K562 treated with DMSO at 1 percent for 12 hours (cell line): ENCODE data around the gene HSCB. TPM values are rescaled to one million over a fixed set of nuclear protein-coding genes. Genes with fewer than 3 reads are reported as not detected.

Experiments used
- total RNA-seq: library from RNA; unstranded; fragments of 300-600 nt; gene quantifications from 2 replicates; pipeline ENCODE4 v1.2.3, GENCODE V29; 2022; ENCODE audit not compliant: insufficient read depth

HSCB gene, protein sequence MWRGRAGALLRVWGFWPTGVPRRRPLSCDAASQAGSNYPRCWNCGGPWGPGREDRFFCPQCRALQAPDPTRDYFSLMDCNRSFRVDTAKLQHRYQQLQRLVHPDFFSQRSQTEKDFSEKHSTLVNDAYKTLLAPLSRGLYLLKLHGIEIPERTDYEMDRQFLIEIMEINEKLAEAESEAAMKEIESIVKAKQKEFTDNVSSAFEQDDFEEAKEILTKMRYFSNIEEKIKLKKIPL
- total RNA-seq: 8.2 and 12.1 TPM in 2 replicates

DNA sequence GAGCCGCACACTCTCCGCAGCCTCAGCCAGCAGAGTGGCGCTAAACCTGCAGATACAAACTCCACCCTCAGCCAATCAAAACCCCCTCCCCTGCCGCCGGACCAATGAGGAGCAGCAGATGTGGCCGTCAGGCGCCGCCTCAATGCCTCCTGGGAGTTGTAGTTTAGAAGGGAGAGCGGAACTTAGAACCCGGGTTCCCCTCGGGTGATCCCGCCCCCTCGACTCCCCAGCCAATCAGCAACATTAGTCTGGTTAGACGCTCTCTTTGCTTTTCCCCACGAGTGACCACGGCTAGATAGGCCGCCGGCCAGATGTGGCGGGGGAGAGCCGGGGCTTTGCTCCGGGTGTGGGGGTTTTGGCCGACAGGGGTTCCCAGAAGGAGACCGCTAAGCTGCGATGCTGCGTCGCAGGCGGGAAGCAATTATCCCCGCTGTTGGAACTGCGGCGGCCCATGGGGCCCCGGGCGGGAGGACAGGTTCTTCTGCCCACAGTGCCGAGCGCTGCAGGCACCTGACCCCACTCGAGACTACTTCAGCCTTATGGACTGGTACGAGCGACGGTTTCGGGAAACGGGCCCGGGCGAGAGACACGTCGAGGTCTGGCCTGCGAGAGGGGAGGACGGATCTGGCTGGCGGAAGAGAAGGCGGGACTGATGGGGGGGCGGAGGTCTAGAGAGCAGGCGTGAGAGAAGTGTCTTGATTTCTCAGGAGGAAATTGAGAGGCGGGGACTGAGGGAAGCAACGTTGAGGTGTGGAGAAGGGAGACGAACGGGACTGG, at the start of gene HSCB, which contains the start of gene CHEK2:
Gene HSCB (plus strand): TSS at position 255 of the 777 bp plus-strand sequence. CDS start 57 bp downstream, at position 312.
Gene CHEK2 (minus strand): TSS at position 36 of the 777 bp plus-strand sequence. CDS start 7,099 bp downstream, outside the sequence.

DNA sequence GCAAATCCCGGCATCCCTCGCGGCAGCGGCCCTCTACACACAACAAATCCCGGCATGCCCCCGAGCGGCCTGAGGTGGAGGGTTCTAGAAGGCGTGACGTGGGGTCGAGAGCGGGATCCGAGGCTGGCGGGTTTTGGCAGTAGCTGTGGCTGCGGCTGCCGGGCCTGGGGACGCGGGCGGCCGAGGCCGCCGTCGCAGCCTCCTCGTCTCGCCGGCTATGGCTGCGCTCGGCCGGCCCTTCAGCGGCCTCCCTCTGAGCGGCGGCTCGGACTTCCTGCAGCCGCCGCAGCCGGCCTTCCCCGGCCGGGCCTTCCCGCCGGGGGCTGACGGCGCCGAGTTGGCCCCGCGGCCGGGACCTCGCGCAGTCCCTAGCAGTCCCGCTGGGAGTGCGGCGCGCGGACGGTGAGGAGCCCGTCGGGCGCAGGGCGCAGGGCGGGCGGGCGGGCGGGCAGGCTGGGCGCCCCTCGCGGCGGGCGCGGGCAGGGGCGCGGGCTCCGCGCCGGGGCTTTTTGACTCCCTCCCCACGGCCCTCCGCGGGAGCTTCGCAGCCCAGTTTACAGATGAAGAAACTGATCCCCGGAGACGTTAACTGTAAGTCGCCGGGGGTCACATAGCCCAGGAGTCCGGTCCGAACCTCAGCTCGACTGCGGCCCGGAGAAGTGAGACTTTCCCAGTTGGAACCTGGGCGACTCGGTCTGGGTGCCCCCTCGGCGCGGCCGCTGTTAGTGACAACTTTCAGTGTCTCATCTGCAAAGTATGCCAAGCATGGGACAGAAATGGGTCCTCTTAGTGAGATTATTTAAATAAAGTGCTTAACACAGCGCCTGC, 31.0 kb downstream of the HSCB start, which contains the start of gene CCDC117:
Gene CCDC117 (plus strand): TSS at position 63 of the 828 bp plus-strand sequence. CDS start 155 bp downstream, at position 218.

DNA sequence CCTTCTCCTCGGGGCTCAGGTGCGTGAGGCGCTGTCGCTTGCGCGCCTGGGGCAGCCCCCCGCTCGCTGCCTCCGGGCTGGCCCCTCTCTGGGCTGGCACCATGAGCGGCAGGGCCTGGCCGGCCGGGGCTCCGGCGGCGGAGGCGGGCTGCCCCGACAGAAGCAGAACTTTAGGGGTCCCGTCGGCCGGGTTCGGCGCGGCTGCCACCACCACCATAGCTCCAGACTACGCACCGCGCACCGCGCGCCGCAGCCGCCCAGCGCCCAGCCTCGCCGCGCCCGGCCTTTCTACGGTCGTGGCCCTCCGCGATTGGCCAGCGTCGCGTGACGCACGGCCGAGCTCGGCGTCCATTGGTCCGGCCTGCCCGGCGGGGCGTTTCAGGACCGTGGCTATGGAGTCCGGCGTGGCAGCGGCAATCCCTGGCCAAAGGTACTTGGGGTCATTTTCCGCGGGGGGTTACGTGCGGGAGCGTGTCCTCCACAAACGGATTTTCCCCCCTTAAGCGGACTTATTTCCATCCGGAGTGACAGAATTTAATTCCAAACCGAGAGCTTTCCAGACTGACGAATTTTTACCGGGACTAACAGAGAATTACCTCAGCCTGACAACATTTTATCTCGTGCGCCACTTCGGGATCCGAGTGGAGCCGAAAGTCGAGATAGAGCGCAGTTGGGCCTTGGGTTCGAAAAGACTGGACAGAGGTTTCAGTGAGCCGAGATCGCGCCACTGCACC, 58.6 kb downstream of the HSCB start, which contains the start of gene XBP1:
Gene XBP1 (minus strand): TSS at position 262 of the 734 bp plus-strand sequence.

Other genes with a start within 250 kb of the HSCB start
- gene TTC28, start 62.2 kb upstream of the HSCB start, total RNA-seq: 2.2 and 13.3 TPM in 2 replicates
- gene CHEK2, start 219 bp upstream of the HSCB start, total RNA-seq: 38.1 and 54.9 TPM in 2 replicates
- gene CCDC117, start 30.7 kb downstream of the HSCB start, total RNA-seq: 7.6 and 21.8 TPM in 2 replicates
- gene XBP1, start 58.5 kb downstream of the HSCB start, total RNA-seq: 132 and 176 TPM in 2 replicates
- 1.1 and 2.9 TPM in 2 replicates for gene ZNRF3, start 141.5 kb downstream of the HSCB start, total RNA-seq